NCI-H345 treated with DMSO at 0.1 percent for 48 hours (cell line): Measurements from ENCODE around the gene CD180.
A peak's percentile ranks its signal among the peaks of the same experiment; 100 is the strongest.

ENCODE experiments used
- DNase-seq: peaks from one replicate; lab custom pipeline; 2025; ENCODE audit not compliant: unreplicated experiment; lab: John Stamatoyannopoulos, UW

CD180 gene

DNA sequence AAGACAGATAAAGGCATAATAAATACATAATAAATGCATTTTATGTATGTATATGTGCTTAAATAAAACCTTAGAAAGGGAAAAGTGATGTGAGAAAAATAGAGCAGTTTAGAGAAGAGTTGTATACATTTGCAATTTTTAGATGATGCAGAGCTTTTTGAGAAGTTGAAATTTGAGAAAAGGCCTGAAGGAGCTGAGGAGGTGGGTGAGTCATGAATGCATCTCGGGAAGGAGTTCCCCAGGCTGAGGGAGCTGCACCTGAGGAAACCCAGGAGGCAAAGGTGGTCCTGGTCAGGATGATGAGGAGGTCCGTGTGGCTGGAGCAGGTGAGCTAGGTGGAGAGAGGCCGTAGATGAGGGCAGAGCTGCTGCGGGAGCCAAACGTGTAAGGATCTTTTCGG lies 17.4 kb upstream of the CD180 start:
- DNase-seq = no peak

DNA sequence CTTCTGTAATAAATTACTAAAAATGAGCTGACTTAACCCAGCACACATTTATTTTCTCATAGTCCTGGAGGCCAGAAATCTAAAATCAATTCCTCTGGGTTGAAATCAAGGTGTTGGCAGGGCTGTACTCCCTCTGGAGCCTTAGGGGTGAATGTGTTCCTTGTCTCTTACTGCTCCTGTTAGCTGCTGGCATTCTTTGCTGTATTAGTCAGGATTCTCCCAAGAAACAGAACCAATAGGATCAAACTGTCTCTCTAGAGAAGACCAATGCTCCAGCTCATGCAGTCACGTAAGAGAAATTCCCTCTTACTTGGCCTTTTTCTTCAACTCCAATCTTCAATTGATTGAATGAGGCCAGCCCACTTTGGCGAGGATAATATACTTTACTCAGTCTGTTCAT lies 15.3 kb upstream of the CD180 start:
- DNase-seq = no peak

DNA sequence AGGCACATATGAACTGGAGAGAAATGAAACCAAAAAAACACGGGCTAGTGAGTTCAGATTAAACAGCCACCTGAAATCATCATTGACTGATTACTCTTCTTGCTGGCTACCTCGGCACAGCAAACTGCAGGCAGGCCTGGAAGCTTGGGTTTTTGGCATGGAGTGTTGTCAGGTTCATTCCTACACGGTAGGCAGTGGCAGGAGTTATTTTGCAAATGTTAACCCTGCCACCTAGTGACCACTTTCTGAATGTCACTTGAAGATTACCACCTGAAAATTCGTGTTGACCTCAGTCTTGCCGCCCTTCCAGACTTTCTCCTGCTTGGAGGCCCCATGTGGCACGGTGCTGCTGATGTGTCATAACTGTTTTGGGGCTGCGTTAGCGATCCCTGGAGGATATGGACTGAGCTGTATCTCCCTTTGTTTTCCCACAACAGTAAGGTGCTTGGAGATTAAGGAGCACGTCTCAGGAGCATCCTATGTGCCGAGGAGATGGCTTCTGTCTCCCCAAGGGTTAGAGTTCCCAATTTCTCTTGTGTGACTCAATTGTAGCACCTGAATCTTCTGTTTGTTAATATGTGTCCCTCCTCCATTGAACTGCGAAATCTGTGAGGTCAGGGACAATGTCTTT lies 12.7 kb upstream of the CD180 start:
- DNase-seq = peak; percentile 49

DNA sequence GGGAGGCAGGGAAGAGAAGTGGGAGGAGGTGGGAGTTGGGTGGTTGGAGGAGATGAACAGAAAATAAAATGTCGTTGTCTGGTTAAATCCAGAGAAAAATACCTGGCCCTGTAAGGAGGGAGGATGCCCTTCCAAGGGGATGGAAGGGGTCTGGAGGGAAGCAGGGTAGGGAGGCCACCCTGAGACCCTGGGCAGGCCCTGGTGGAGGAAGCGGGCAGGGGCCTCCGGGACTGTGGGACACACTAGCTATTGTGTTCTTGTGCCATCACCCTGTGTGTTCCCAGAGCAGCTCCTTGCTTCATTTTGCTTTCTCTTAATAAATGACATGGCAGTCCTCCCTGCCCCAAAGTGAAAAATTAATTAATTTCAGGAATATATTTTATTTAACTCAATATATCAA lies 11.8 kb upstream of the CD180 start:
- DNase-seq = no peak

GRCh38 chr5:67206929-67207328 lies 10.3 kb upstream of the CD180 start:
- DNase-seq = no peak

GRCh38 chr5:67206461-67206860 lies 9.9 kb upstream of the CD180 start:
- DNase-seq = no peak

DNA sequence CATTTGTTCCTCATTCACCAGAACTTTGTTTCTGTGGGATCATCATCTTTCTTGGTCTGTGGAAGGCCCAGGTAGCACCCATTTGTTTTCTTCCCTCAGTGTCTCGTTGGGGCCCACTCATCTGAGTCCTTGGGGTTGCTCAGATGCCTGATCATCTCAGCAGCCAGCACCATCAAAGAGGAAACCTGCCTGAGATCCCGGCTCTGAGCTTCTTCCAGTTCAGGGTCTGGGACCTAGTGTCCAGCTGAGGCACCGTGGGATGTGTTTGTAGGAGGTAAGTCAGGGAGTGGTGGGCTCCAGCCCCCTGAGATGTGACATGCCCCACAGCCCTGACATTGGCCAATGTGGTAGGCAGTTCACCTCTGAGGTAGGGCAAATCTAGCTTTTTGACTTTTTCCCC lies 9.4 kb upstream of the CD180 start:
- DNase-seq = no peak

GRCh38 chr5:67204821-67205220 lies 8.2 kb upstream of the CD180 start:
- no peak for DNase-seq

GRCh38 chr5:67203701-67204074 lies 7.1 kb upstream of the CD180 start:
- no peak for DNase-seq

- no peak for DNase-seq
These were observed 6.2 kb upstream of the CD180 start for GRCh38 chr5:67202828-67203227.

GRCh38 chr5:67201897-67202549 lies 5.4 kb upstream of the CD180 start:
- no peak for DNase-seq

- DNase-seq = no peak
These were observed 4.4 kb upstream of the CD180 start for GRCh38 chr5:67200809-67201562.

GRCh38 chr5:67199859-67200258 lies 3.3 kb upstream of the CD180 start:
- no peak for DNase-seq

GRCh38 chr5:67198917-67199316 lies 2.3 kb upstream of the CD180 start:
- no peak for DNase-seq

DNA sequence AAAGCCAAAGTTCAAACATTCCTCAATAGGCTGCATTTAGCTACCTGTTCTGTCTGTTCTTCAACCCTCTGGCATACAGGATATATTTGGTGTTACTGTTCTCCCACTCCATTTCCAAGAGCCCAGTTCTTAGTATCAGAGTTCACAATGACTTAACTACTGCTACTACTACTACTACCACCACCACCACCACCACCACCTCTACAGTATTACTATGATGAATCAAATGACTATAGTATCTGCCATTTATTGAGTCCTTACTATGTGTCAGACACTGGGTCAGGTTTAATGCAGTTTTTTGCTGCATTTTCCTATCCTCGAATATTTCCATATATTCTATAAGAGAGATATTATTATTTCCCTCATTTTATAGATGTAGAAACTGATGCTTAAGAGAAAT lies 937 bp upstream of the CD180 start:
- DNase-seq = no peak

GRCh38 chr5:67195406-67196275 lies 958 bp downstream of the CD180 start:
- no peak for DNase-seq

- DNase-seq = no peak
These were observed 2.4 kb downstream of the CD180 start for GRCh38 chr5:67194166-67194565.

DNA sequence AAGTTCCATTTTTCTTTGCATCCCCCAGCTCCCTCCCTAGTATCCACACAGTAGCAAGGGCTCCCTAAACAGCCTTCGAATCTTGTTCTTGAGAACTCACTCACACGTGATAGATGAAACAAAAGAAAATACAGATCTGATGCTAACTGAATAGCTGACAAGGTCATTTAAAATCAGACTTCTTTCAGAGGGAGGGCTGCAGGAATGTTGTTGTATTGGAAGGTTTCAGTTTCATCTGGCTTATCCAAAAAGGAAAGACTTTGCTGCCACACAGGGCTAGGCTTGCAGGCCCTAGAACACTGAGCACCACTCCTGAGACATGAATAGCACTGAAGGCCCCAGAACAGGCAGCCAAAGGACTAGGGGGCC lies 3.2 kb downstream of the CD180 start:
- no peak for DNase-seq

DNA sequence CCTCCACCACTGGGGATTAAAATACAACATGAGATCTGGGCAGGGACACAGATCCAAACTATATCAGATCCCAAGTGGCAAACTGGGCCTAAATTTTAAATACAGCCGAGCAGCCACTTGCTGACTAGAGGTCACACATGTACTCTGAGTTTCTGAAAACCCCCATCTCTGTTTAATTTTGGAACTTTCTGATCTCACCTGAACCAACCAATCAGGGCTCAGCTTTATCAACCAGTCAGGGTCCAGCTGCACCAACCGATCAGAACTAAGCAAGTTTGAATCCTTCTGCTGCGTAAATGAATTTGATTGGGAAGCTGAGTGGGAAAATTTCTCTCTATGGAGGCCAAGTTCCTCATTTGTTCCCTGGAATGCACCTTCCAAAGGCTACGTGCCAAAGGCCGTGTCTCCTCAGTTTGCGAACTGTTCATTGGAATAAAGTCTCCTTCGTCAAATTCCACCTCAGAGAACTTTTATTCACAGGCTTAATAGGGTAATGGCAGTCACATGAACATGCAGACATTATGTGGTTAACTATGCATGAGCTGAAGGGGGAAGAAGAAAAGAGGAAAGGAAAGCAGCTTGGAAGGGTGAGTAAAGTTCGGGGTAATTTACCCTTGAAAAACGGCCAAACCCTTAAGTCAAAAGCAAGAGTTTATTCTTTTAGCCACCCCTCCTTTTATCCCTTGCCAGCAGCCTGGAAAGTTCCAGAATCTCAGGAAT lies 3.7 kb downstream of the CD180 start:
- DNase-seq = no peak

- no peak for DNase-seq
These were observed 5.7 kb downstream of the CD180 start for GRCh38 chr5:67190861-67191260.

GRCh38 chr5:67190410-67190809 lies 6.2 kb downstream of the CD180 start:
- DNase-seq = no peak
